Left colon (tissue), 2 donors: ENCODE measurements around the gene PTPRH. TPM values are rescaled to one million over a fixed set of nuclear protein-coding genes. Genes with fewer than 3 reads are reported as not detected.
"Not testable (repeated sequence)": the region's sequence is repeated elsewhere in the genome, so short reads cannot be mapped to it uniquely, and the experiment has no call there.

ENCODE experiments used
- ATAC-seq: fragments of 200-7000 bp; cut with Tn5 transposase; one replicate; pipeline ENCODE4 v1.9.1; 2020; ENCODE audit warnings: mild to moderate bottlenecking, moderate library complexity
- DNase-seq, 2 donors: peaks; one replicate each; pipeline ENCODE4 v3.0.0-alpha.2; 2020
- intact Hi-C, 2 donors: fragments of 100-400 bp; cut with DNase I in 1 of 2; cut with micrococcal nuclease in 1 of 2; formaldehyde crosslinking; loops; one replicate each; pipeline versions ENCODE4 v1.11.2 to v1.14.0; 2022; cut with DNase I, micrococcal nuclease
- total RNA-seq, 2 donors: library from RNA; stranded (reverse); fragmentation: NEBNext Ultra II Directional; extraction: Animal tissue kit (Norgen Biotek cat#: 25700); gene quantifications; one replicate each; pipeline ENCODE4 v1.2.1, GENCODE V29; 2021
- donor health status: DM: no; HTN: no; CAD: no.
- donor health status: DM: yes; HTN: yes; CAD: no.

Gene PTPRH
- total RNA-seq, 2 donors from 2014 or later: 95.7 to 104 TPM

GRCh38 chr19:55198651-55199050, 10.7 kb downstream of the PTPRH start:
- ATAC-seq (no peak), DNase-seq (no peak)
- intact Hi-C loops: no loop called here

GRCh38 chr19:55197528-55197927, 11.8 kb downstream of the PTPRH start:
- intact Hi-C loops: no loop called here
- DNase-seq: no peak
- ATAC-seq: peak; percentile 18

DNA sequence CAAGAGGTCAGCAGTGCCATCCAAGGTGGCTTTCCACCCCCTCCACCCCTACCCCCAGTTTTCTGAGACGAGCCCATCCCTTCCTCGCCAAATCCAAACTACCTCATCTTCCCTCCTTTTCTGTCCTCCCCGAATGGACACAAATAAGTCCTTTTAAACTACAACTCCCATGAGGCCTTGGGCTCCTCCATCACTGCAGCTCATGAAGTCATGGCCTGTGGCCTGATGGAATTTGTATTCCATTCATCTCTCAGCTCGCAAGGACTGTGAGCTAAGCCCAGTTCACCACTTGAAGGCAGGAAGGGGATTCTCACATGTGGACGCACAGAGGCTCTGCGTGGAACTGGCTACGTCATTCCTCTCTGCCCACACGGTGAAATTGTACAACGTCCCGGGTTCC, 12.5 kb downstream of the PTPRH start:
- DNase-seq: no peak
- intact Hi-C loops: no loop called here
- ATAC-seq: peak; percentile 8

DNA sequence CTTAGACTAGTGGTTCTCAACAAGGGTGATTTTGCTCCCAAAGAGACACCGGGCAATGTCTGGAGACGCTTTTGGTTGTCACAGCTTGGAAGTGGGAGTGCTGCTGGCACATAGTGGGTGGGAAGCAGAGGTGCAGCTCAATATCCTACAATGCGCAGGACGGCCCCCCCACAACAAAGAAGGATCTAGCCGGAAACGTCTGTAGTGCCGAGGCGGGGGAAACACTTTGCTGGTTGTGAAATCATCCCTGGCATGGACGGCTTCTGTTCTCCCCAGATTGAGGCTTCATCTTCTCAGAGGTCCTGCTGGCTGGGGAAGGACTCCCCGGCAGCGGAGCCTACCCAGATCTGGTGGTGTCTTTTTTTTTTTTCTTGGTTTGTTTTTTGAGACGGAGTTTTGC, 15.8 kb downstream of the PTPRH start:
- intact Hi-C loops: no loop called here
- DNase-seq (no peak), ATAC-seq (no peak)

DNA sequence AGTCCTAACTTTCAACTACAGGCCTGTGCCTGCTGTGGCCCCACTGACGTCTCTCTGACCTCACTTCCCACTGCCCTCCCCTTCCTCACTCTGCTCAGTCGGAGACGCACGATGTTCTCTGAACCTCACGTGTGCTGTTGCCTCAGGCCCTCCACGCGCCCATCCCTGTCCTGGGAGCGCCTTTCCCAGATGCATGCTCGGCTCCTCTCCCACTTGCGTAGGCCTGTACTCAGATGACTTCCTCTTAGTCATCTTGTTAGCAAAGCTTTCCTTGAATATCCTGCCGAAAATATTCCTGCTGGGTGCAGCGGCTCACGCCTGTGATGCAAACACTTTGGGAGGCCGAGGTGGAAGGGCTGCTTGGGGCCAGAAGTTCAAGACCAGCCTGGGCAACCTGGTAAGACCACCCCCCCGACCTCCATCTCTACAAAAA, 19.9 kb downstream of the PTPRH start:
- intact Hi-C loops: no loop called here
- DNase-seq (no peak), ATAC-seq (peak; percentile 12)

- peak; percentile 5 for ATAC-seq
- no peak for DNase-seq
- intact Hi-C loops: no loop called here
Observed at GRCh38 chr19:55188625-55189024, 20.7 kb downstream of the PTPRH start.

GRCh38 chr19:55186080-55186479, 23.2 kb downstream of the PTPRH start:
- intact Hi-C loops: no loop called here
- DNase-seq (no peak), ATAC-seq (peak; percentile 10)

GRCh38 chr19:55181740-55182139, 27.6 kb downstream of the PTPRH start:
- no peak for DNase-seq
- intact Hi-C loops: no loop called here
- ATAC-seq: no peak

DNA sequence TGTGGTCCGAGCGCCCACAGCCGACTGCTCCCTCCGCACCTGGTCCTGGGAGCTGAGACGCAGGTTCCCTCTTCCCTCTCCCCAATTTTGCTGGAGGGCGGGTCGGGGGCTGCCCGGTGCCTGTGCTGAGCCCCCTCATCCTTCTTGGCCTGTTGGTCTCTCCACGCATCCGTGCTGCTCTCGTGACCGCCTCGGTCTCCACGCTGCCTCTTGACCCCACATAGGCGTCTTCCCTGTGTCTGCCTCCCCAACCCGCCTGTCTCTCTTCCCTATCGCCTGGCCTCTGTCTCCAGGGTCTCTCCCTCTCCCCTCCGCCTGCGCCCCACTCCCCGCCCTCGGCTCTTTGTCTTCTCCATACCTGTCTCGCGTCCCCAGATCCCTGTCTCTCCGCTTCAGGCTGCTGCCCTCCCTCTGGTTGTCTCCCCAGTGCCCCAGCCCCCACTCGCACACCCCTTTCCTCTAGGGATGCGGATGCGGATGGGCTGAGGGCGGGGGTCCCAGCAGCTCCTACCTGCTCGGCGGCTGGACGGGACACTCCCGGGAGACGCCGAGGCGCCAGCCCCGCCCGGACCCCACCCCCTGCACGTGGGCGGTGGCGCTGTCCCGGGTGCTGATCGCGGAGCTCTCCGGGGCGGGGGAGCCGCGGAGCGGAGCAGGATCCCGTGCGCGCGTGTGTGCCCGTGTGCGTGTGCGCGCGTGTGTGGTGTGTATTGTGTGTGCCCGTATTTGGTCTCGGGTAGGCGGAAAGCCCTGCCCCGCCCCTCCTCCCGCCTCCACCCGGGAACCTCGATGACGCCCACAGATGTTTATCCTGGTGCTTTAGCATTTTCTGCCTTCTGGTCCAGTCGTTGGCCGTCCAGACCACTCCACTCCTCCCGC, 29.5 kb downstream of the PTPRH start, which contains the start of gene SYT5:
Gene SYT5 (minus strand): TSS at position 684 of the 879 bp plus-strand sequence. CDS start 1,248 bp downstream, outside the sequence.
- intact Hi-C loops: no loop called here
- DNase-seq (peak in 1 of 2 donors; percentile 71), ATAC-seq (peak; percentile 84)

- DNase-seq (peak; percentile 60 to 75), ATAC-seq (peak; percentile 53)
- intact Hi-C loops: no loop called here
Observed at GRCh38 chr19:55178781-55179599, 30.3 kb downstream of the PTPRH start.

DNA sequence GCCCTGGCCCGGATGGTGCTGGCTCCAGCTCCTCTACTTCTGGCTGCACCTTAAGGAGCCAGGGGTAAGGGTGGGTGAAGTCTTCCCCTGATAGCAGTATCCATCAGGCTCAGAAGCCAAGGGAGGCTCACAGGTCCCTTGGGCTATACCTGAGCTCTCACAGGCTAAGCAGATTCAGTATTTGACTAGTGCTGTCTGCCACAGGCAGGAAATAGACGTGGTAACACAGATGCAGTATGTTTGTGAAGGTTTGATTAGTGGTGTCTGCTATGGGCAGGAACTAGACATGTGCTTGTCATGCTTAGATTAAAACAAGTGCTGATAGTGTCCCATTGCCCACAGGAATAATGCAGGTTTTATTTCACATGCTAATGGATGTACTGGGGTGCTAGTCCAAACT, 33.2 kb downstream of the PTPRH start:
- intact Hi-C loops: no loop called here
- DNase-seq: no peak
- ATAC-seq: no peak

DNA sequence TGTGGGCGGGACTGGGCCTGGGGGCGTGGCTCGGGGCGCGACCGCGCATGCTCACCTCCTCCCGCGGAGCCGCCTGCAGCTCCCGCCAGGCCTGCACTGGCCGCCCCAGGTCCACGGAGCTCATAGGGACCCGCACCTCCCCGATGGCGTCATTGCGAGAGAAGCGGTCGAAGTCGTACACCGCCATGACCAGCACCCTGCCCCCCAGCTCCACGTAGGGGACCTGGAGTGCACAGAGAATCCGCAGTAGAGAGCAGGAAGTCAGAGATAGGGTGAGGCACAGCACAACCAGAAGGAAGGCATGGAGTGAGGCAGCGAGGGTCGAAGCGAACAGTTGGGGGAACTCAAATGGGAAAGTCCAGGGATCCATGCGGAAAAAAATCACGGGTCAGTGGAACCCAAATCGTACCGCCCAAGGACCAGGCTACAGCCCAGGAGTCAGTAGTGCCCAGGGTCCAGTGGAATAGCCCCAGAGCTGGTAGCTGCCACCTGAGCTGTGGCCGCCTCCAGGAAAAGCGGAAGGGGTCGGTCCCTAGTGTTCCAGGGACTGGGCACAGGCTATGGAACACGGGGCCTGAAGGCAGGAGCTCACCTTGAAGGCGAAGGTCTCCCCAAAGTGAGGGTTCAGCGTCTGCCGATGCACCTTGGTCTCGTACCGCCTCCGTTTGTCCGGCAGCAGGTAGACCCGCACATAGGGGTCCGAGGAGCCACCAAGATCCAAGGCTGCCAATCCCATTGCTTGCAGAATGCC, 34.0 kb downstream of the PTPRH start:
- intact Hi-C loops: no loop called here
- no peak for DNase-seq
- no peak for ATAC-seq

GRCh38 chr19:55174425-55175116, 34.7 kb downstream of the PTPRH start:
- ATAC-seq: no peak

GRCh38 chr19:55173714-55174409, 35.4 kb downstream of the PTPRH start:
- peak; percentile 73 for ATAC-seq
- intact Hi-C loops: no loop called here
- DNase-seq: peak in 1 of 2 donors; percentile 71

More at GRCh38 chr19:55174425-55175116, 34.7 kb downstream of the PTPRH start:
- intact Hi-C loops: no loop called here
- DNase-seq: no peak

GRCh38 chr19:55173186-55173713, 36.1 kb downstream of the PTPRH start:
- peak; percentile 3 for ATAC-seq
- intact Hi-C loops: no loop called here
- no peak for DNase-seq

DNA sequence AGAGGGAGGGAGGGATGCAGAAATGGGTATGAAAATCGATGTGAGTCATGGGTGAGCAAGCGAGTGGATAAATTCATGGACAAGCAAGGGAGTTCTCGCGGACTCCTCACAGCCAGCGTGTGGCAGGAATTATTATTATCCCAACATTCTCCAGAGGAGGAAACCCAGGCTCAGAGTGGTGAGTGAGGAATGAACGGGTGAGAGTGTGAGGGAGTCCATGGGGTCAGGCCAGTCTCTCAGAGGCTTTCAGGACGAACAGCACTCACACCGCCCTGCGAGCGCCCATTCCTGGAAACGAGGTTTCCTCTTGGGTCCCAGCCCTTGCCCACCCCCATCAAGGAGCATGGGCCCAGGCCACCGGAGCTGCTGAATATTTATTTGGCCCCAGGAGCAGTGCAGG, 36.6 kb downstream of the PTPRH start:
- no peak for ATAC-seq
- intact Hi-C loops: no loop called here
- DNase-seq: no peak

- ATAC-seq, intact Hi-C loops, DNase-seq: not testable (repeated sequence)
Observed at GRCh38 chr19:55172318-55172717, 37.0 kb downstream of the PTPRH start.

- DNase-seq: no peak
- no peak for ATAC-seq
- intact Hi-C loops: no loop called here
Observed at GRCh38 chr19:55171440-55171839, 37.9 kb downstream of the PTPRH start.
